HG03175 (cell line): ENCODE data around the gene LRP1B.

Experiments
- ATAC-seq: cut with Tn5 transposase; IDR thresholded peaks from one replicate; pipeline ENCODE4 v1.9.1; 2021; ENCODE audit warnings: mild to moderate bottlenecking, moderate library complexity; ENCODE audit not compliant: unreplicated experiment

The LRP1B gene

DNA sequence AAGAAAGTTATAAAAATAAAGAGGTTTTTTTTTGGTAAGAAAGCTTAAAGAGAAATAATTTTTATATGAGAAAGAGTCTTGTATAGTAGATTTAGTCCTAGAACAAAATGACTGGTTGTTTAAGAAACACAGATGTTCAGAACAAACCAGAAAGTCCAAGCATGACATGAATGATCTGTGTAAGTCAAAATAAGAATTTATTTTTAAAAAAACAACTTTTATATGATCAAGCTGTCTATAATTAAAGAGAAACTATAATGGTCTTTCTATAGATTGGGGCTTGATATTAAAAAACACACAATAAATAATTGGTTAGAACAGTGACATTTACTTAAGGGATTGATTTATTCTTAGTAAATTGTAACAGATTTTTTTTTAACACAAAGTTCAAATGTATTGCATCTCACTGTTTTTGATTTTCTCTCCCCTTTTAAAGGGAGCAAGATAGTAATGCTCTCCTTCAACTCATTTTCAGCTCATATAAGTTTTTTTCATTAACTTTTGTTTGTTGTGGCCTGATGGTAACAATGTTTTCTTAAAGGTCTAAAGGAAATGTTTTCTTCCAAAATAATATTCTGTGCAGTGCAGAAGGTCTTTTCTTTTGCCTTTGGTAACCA is 1256.8 kb downstream of the LRP1B start:
- ATAC-seq: no peak

DNA sequence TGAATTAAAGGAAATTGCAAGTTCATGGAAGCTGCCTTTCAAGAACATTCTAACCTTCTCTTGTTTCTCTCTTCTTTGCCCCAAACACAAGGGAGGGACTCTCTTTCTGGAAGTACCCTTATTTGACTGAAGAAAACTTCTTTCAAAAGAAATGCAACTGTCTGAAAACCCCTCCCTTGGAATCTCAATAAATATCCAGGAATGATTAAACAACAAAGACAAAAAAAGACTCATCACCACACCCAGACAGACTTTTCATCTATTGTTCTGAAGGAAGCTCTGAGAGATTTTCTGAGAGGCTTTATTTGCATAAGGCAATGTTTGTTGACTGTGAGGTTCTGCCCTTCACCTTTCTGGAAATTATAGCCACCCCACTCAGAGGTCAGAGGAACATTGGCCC is 1260.9 kb downstream of the LRP1B start:
- no peak for ATAC-seq

GRCh38 chr2:140869107-140869506 is 1261.7 kb downstream of the LRP1B start:
- ATAC-seq: no peak

DNA sequence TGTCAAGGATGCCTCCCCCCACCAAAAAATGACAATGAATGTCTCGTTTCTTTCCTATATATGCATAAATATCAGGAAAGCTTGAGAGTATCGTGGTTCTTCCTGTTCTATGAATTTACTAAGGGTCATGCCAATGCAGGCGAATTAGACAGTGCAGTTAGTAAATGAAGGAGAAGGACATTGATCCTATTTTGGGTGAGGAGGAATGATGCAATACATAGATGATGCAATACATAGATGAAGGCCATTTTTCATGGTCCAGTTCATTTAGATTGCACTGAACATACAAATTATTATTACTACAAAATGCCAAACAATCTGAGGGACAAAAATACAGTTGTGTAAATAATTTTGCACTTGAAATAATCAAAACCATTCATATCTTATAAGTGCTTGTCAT is 1265.0 kb downstream of the LRP1B start:
- no peak for ATAC-seq

- ATAC-seq: peak; percentile 62
These were observed 1267.1 kb downstream of the LRP1B start for GRCh38 chr2:140863713-140864112.

GRCh38 chr2:140862181-140862580 is 1268.6 kb downstream of the LRP1B start:
- ATAC-seq: no peak

DNA sequence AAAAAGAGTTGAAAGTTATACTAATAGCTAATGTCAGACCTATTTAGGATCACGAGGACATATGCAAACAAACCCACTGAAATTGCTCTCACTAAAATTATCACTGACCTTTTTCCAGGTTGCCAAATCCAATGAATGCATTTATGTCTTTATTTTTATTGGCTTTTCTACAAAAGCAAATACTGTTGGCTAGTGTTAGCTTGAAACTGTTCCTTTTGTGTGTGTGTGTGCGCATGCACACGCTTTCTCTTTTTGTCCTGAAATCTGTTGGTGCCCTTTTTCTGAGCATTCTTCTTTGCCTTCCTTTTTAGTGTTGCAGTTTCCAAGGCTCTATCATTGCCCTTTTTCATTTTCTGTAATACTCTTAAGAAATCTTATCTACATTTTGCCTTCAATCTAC is 1269.2 kb downstream of the LRP1B start:
- no peak for ATAC-seq

DNA sequence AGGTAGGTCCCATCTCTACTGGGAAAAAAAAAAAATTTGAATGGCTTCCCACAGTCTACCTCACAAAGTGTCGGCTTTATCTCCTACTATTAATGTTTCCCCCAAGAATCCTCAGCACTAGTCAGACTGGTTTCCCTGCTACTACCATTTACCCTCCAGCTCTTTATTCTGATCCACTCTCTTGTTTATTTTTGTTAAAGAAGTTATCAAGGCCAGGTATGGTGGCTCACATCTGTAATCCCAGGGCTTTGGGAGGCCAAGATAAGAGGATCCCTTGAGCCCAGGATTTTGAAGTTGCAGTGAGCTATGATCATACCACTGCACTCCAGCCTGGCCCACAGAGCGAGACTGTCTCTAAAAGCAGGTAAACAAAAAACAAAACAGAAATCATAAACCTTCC is 1275.3 kb downstream of the LRP1B start:
- ATAC-seq: no peak

DNA sequence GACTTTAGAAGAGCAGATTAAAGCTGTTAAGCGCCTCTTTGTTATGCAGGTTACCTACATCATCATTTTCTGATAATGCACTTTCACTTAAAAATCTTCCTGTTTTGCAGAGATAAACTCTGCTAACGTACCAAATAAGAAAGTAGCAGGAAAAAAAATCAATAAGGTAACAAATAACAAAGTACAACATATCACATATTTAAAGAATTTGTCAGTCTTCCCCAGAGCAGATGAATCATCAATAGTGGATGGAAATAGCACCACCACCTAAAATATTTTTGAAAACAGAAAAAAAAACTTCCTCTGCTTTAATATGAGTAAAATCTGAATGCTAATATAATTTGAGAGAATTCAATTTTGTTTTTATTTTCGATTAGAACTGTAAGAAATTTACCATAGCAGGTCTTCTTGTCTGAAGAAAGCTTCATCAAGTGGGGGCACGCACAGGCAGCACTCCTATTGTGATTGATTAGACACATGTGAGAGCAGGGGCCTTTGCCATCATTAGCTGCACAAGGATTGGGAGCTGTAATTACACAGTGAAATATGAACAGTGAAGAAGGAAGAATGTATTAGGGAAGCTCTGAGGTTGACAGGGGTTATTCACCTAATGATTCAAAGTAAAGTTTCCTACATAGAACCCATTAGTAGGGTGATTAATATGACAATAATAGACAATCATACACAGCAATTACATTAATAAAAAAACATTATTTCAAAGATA is 1279.4 kb downstream of the LRP1B start:
- no peak for ATAC-seq

- no peak for ATAC-seq
These were observed 1287.6 kb downstream of the LRP1B start for GRCh38 chr2:140843186-140843585.

DNA sequence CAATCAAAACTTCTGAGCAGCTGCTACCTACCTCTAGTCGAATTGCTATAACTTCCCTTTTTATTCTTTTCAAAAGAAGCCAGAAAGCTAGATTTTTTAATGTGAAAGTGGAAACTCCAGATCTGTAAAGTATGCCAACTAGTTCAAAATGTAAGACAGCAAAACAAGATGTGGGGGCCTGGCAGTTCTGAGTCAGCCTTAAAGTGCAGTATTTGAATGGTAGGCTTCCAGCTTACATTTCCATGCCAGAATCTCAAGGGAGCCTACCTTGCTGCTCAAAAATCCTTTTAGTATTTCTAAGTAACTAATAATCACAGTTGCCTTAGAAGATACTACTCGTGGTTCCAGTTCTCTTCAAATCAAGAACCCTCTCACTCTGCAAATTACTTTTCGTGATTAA is 1288.7 kb downstream of the LRP1B start:
- ATAC-seq: no peak

GRCh38 chr2:140841141-140841540 is 1289.7 kb downstream of the LRP1B start:
- ATAC-seq: no peak

- ATAC-seq: no peak
These were observed 1294.0 kb downstream of the LRP1B start for GRCh38 chr2:140836826-140837225.

DNA sequence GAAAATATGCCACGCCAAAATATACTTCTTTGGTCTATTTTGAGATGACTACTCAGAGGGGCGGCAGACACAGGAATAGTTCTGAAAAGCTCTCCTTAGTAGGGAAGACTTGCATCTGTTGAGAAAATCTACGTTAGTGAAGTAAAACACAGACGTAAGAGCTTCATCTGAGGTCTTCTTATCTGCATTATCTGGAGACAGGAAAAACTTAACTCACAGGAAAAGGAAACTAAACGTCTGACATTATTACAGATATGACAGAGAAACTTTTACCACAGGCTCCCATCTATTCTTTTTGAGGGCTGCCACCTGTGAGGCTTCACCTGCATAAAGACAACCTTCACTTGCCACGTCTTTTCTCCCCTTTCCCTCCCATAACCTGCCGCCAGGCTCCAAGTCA is 1295.7 kb downstream of the LRP1B start:
- no peak for ATAC-seq

DNA sequence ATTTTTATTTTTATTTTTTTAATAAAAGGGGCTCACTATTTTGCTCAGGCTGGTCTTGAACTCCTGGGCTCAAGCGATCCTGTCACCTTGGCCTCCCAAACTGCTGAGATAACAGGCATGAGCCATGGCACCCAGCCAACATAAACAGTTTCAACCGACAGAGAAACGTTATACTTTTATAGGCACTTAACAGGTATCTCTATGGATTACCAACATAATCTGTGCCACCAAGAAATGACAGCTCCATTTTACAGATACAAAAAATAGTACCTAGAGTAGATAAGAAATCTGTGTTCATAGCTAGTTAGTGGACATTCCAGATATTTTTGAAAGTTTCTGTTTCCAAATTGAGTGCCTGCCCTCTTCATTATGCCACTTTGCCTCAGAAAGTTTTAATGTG is 1316.7 kb downstream of the LRP1B start:
- ATAC-seq: no peak

- ATAC-seq: peak; percentile 82
These were observed 1322.0 kb downstream of the LRP1B start for GRCh38 chr2:140808820-140809219.

DNA sequence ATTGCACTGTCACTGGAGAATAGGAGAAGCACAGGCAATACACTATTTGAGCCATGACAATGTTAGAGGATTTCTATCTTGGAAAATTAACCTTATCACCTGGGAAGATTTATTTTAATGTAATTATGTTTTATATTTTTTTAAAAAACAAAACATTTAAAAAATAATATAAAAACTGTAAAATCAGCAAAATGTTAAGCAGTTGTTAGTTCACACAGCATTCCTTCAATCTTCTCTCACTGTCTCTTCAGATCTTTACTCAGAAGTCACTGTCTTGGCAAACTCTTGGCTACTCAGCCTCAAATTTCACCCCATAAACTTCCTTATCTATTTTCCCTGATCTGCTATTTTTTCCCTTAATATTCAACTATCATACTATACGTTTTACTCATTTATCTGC is 1322.6 kb downstream of the LRP1B start:
- ATAC-seq: no peak

DNA sequence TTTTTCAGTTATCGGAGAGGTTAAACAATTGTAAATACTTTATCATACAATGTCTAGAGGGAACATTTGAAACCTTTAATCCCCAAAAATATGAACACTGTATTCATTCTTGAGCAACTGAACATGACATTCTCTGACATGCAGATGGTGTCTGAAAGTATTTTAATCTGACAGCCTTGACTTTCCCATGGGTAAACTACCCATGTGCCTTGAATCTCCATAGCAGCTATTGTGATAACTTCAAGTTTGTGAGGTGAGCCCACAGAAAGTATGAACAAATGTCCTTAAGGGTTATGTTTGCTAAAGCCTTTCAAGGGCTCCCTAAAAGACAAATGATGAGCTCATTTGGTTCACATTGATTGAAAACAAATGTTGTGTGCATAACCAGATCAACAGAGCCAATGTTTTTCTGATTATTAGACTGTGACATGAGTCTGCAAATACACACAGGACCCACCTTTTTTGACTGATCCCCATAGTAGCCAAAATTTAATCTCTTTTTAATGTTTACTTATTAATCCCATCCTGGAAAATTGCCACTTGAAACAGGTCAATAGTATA is 1326.0 kb downstream of the LRP1B start:
- no peak for ATAC-seq

DNA sequence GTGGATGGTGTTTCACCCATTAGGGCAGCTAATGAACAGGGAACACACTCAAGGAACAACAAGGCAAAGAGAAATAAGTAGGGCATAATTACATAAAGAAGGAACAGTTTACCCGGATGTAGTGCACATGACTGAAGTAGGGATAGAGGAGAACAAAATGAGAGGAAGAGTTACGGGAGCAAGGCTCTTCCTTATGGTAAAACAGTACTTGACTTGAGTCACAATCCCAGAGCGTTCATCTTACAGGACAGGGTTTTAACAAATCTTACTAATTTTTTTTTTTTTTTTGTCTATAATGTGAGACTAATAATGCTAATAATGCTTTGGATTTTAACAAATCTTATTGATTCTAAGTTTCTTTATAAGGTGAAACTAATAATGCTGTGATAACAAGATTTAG is 1329.5 kb downstream of the LRP1B start:
- no peak for ATAC-seq

DNA sequence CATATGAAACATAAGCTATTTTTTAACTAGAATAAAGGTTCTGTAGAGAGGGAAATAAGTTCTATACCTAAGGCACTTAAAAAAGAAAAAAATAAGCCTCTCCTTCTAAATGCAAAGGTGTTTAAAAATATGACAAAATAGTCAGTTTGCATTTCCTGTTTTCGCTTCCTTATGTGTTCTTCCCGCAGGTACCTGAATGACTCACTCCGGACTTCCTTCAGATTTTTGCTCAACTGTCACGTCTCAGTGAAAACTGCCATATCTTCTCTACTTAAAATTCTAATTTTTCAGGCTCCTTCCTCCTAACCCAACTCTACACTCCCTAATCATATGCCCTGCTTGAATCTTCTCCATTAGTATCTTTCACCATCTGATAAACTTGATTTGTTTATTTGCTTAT is 1333.1 kb downstream of the LRP1B start:
- peak; percentile 97 for ATAC-seq

GRCh38 chr2:140791802-140792201 is 1339.0 kb downstream of the LRP1B start:
- no peak for ATAC-seq

GRCh38 chr2:140786585-140786984 is 1344.2 kb downstream of the LRP1B start:
- ATAC-seq: no peak

- ATAC-seq: no peak
These were observed 1355.4 kb downstream of the LRP1B start for GRCh38 chr2:140775411-140775810.
